GM12878 (cell line): Measurements from ENCODE around the gene NDE1.

Experiments used
- ASH2L ChIP-seq: fragments of 300-600, 200-600 bp; sonication (generic); IDR thresholded peaks from 2 replicates; pipeline ENCODE4 v1.6.1; 2017; ENCODE audit warnings: low read depth, mild to moderate bottlenecking, borderline replicate concordance
- ATF3 ChIP-seq: IDR thresholded peaks from 2 replicates; pipeline ENCODE4 v1.6.1; 2011; ENCODE audit warnings: low read depth, mild to moderate bottlenecking, low read length, moderate library complexity, borderline replicate concordance; ENCODE audit errors: extremely low read depth
- BHLHE40 ChIP-seq, 2 experiments: fragments of 450-650 bp in 1 of 2; IDR thresholded peaks; 2 replicates each; pipeline ENCODE4 v1.6.1; 2011 to 2017; ENCODE audit warnings: low read depth in 2 of 2, borderline replicate concordance in 1 of 2, improper control_type of control experiment in 1 of 2, low read length in 1 of 2, mild to moderate bottlenecking in 1 of 2
- BMI1 ChIP-seq: fragments of 450-650 bp; IDR thresholded peaks from 2 replicates; pipeline ENCODE4 v1.6.1; 2016; ENCODE audit warnings: mild to moderate bottlenecking, moderate library complexity, borderline replicate concordance
- CHD1 ChIP-seq: IDR thresholded peaks from 2 replicates; pipeline ENCODE4 v1.6.1; 2012; ENCODE audit warnings: low read depth, low read length, improper control_type of control experiment
- EZH2 ChIP-seq: IDR thresholded peaks from 2 replicates; pipeline ENCODE4 v1.6.1; 2012; ENCODE audit warnings: low read depth, mild to moderate bottlenecking, control low read depth, inconsistent platforms, low read length, borderline replicate concordance; ENCODE audit not compliant: control insufficient read depth
- MYC ChIP-seq: IDR thresholded peaks from 2 replicates; pipeline ENCODE4 v1.6.1; 2011; ENCODE audit warnings: mild to moderate bottlenecking, low read length, moderate library complexity, inconsistent platforms; ENCODE audit not compliant: insufficient read depth, insufficient replicate concordance, insufficient read length, severe bottlenecking
- NBN ChIP-seq: fragments of 450-650 bp; IDR thresholded peaks from 2 replicates; pipeline ENCODE4 v1.6.1; 2016
- POLR2A ChIP-seq: IDR thresholded peaks from 2 replicates; pipeline ENCODE4 v1.6.1; 2011; ENCODE audit warnings: low read depth, mild to moderate bottlenecking, low read length
- RAD21 ChIP-seq: IDR thresholded peaks from 2 replicates; pipeline ENCODE4 v1.6.1; 2011; ENCODE audit warnings: mild to moderate bottlenecking, low read depth, low read length, moderate library complexity; ENCODE audit not compliant: insufficient read depth
- SP1 ChIP-seq: IDR thresholded peaks from one replicate; pipeline ENCODE4 v1.6.1; 2011; ENCODE audit warnings: low read depth, low read length
- SRF ChIP-seq, 2 experiments: IDR thresholded peaks; 2 replicates each; pipeline ENCODE4 v1.6.1; 2011; ENCODE audit warnings: low read depth in 2 of 2, low read length in 2 of 2, mild to moderate bottlenecking in 1 of 2, moderate library complexity in 1 of 2
- TF ChIP-seq, protein P1 (sequence below), 3 experiments: IDR thresholded peaks in 2 of 3; conservative IDR thresholded peaks in 1 of 3; 2 replicates each; pipeline ENCODE4 v1.5.1; 2011; ENCODE audit warnings: low read depth in 3 of 3, low read length in 3 of 3, mild to moderate bottlenecking in 3 of 3, control low read depth in 2 of 3, moderate library complexity in 2 of 3, inconsistent platforms in 1 of 3, mixed read lengths in 1 of 3; ENCODE audit not compliant: control insufficient read depth in 2 of 3, insufficient read depth in 1 of 3; ENCODE audit errors: extremely low read depth in 1 of 3

DNA sequence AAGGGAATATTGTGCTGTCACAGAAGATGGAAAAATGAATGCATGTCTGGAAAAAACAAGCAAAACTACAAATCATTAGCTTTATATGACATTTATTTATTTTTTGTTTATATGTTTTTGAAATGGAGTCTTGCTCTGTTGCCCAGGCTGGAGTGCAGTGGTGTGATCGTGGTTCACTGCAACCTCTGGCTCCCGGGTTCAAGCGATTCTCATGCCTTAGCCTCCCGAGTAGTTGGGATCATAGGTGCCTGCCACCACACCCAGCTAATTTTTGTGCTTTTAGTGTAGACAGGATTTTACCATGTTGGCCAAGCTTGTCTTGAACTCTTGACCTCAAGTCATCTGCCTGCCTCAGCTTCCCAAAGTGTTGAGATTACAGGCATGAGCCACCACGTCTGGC, 8.5 kb downstream of the NDE1 start:
- TF ChIP-seq ASH2L (no peak), BHLHE40 (IDR thresholded peaks at IDR 0.05; ENCODE audit: borderline replicate concordance in 1 of 2, low read depth in 2 of 2, low read length in 1 of 2) (no peak), SP1 (no peak), EZH2 (no peak), NBN (no peak), BMI1 (no peak), RAD21 (no peak), CHD1 (no peak), MYC (no peak), SRF (IDR thresholded peaks at IDR 0.05; ENCODE audit: low read depth in 2 of 2, low read length in 2 of 2) (no peak), ATF3 (no peak), POLR2A (no peak)
- TF ChIP-seq, protein P1, sequence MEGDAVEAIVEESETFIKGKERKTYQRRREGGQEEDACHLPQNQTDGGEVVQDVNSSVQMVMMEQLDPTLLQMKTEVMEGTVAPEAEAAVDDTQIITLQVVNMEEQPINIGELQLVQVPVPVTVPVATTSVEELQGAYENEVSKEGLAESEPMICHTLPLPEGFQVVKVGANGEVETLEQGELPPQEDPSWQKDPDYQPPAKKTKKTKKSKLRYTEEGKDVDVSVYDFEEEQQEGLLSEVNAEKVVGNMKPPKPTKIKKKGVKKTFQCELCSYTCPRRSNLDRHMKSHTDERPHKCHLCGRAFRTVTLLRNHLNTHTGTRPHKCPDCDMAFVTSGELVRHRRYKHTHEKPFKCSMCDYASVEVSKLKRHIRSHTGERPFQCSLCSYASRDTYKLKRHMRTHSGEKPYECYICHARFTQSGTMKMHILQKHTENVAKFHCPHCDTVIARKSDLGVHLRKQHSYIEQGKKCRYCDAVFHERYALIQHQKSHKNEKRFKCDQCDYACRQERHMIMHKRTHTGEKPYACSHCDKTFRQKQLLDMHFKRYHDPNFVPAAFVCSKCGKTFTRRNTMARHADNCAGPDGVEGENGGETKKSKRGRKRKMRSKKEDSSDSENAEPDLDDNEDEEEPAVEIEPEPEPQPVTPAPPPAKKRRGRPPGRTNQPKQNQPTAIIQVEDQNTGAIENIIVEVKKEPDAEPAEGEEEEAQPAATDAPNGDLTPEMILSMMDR (IDR thresholded peaks at IDR 0.05 in 2 of 3, conservative IDR thresholded peaks at IDR 0.05 in 1 of 3; ENCODE audit: control insufficient read depth in 2 of 3, extremely low read depth in 1 of 3, insufficient read depth in 1 of 3, low read depth in 3 of 3, low read length in 3 of 3), result no peak
